K562 (cell line): ENCODE results near the gene ZMYND19. TPM values are rescaled to one million over a fixed set of nuclear protein-coding genes. Genes with fewer than 3 reads are reported as not detected.

ENCODE experiments used
- ARID3A ChIP-seq: IDR thresholded peaks from 2 replicates; pipeline ENCODE4 v1.6.1; 2012; ENCODE audit warnings: low read depth, low read length, improper control_type of control experiment, borderline replicate concordance
- FOXP4 ChIP-seq: sonication (generic); formaldehyde crosslinking; IDR thresholded peaks from 2 replicates; pipeline ENCODE4 v1.8.0; 2022; ENCODE audit warnings: mild to moderate bottlenecking, missing genetic modification reagents, borderline replicate concordance
- HDAC3 ChIP-seq: fragments of 450-650 bp; IDR thresholded peaks from 2 replicates; pipeline ENCODE4 v1.6.1; 2018; ENCODE audit warnings: borderline replicate concordance, mild to moderate bottlenecking, moderate library complexity; ENCODE audit not compliant: partially characterized antibody
- MAX ChIP-seq: sonication (generic); formaldehyde crosslinking; IDR thresholded peaks from 2 replicates; pipeline ENCODE4 v1.9.0; 2022; ENCODE audit warnings: mild to moderate bottlenecking, missing genetic modification reagents
- MNT ChIP-seq, 2 experiments: fragments of 450-650 bp; conservative IDR thresholded peaks; 2 replicates each; pipeline ENCODE4 v1.6.1; 2017; ENCODE audit warnings: mild to moderate bottlenecking in 2 of 2, moderate library complexity in 2 of 2
- NFIX ChIP-seq: fragments of 250-450 bp; sonication (Bioruptor Pico); IDR thresholded peaks from 2 replicates; pipeline ENCODE4 v1.4.0; 2020; ENCODE audit warnings: low read depth, mild to moderate bottlenecking, moderate library complexity
- PHF20 ChIP-seq: fragments of 450-650 bp; IDR thresholded peaks from 2 replicates; pipeline ENCODE4 v1.6.1; 2018; ENCODE audit not compliant: partially characterized antibody
- POLR2AphosphoS2 ChIP-seq: IDR thresholded peaks from 2 replicates; pipeline ENCODE4 v1.6.1; 2012; ENCODE audit warnings: low read length, improper control_type of control experiment
- RHOXF2B ChIP-seq: fragments of 250-450 bp; sonication (Bioruptor Pico); conservative IDR thresholded peaks from 2 replicates; pipeline ENCODE4 v1.5.1; 2021
- TRIM24 ChIP-seq, 2 experiments: fragments of 450-650 bp; IDR thresholded peaks; 2 replicates each; pipeline ENCODE4 v1.6.1; 2016
- USF2 ChIP-seq: sonication (generic); formaldehyde crosslinking; IDR thresholded peaks from 2 replicates; pipeline ENCODE4 v1.5.0; 2020; ENCODE audit warnings: missing genetic modification reagents
- XRCC4 ChIP-seq: IDR thresholded peaks from one replicate; pipeline ENCODE4 v1.6.1; 2011; ENCODE audit not compliant: insufficient read depth, insufficient read length; ENCODE audit errors: extremely low read depth
- ZKSCAN8 ChIP-seq: fragments of 200-800 bp; sonication (Bioruptor generic); IDR thresholded peaks from 2 replicates; pipeline ENCODE4 v1.6.1; 2016; ENCODE audit warnings: missing genetic modification characterization, missing compliant biosample characterization
- ZNF224 ChIP-seq: sonication (generic); formaldehyde crosslinking; IDR thresholded peaks from 2 replicates; pipeline ENCODE4 v1.8.0; 2022; ENCODE audit warnings: mild to moderate bottlenecking, missing genetic modification reagents
- ZNF431 ChIP-seq: sonication (generic); formaldehyde crosslinking; IDR thresholded peaks from 2 replicates; pipeline ENCODE4 v1.8.0; 2022; ENCODE audit warnings: mild to moderate bottlenecking, missing genetic modification reagents
- polyA plus RNA-seq, 8 experiments: library from polyadenylated mRNA; depleted of rRNA in 4 of 8; stranded (reverse) in 5 of 8; unstranded in 3 of 8; fragments of >200 nt; fragmentation: Nextera tagmentation in 2 of 8; fragmentation: Illumina TruSeq in 1 of 8; extraction: Ambion mirVana in 2 of 8; extraction: Trizol in 1 of 8; gene quantifications; 2 replicates each; pipeline versions ENCODE4 v1.2.1 to v1.2.3, GENCODE V29; 2011 to 2014; ENCODE audit warnings: inconsistent platforms in 1 of 8, missing spikeins in 1 of 8
- total RNA-seq, 7 experiments: library from RNA; depleted of rRNA in 6 of 7; stranded (reverse); fragments of >200 nt in 6 of 7; fragmentation: Illumina TruSeq in 2 of 7; extraction: Trizol in 2 of 7; gene quantifications; 2 replicates each; pipeline versions ENCODE4 v1.2.1 to v1.2.3, GENCODE V29; 2011 to 2021; ENCODE audit warnings: low replicate concordance in 1 of 7

ZMYND19 gene
- total and polyA plus RNA-seq, 9 of the 15 experiments (the other 6 are each of a cell fraction or from before 2014, with no cell fraction given): 1.0 to 86.7 (median 44.0) TPM

GRCh38 chr9:137618105-137619067, 28.1 kb upstream of the ZMYND19 start, which contains the start of gene EHMT1 (continued):
- TF ChIP-seq ZNF431 (CRISPR knock-in tag) (no peak), RHOXF2B (CRISPR knock-in tag) (peak; percentile 75; the same call in 1 of the 2 replicates), ZKSCAN8 (CRISPR knock-in tag) (no peak), FOXP4 (no peak), TRIM24 (IDR thresholded peaks at IDR 0.05) (no peak), ZNF224 (CRISPR knock-in tag) (no peak), NFIX (no peak), PHF20 (peak; percentile 95), XRCC4 (no peak), ARID3A (no peak), POLR2AphosphoS2 (peak; percentile 83; the same call in 1 of the 2 replicates), USF2 (CRISPR knock-in tag) (no peak), MAX (CRISPR knock-in tag) (no peak; the same call in 1 of the 2 replicates), HDAC3 (no peak), MNT (conservative IDR thresholded peaks at IDR 0.05) (peak; percentile 80 to 91)
